HG02852 (cell line): ENCODE results near the gene BRINP1.

Experiments used
- ATAC-seq: cut with Tn5 transposase; IDR thresholded peaks from one replicate; pipeline ENCODE4 v1.9.1; 2021; ENCODE audit warnings: mild to moderate bottlenecking, moderate library complexity; ENCODE audit not compliant: unreplicated experiment

Gene BRINP1

GRCh38 chr9:119349351-119349825, 19.8 kb downstream of the BRINP1 start:
- no peak for ATAC-seq

- no peak for ATAC-seq
Measured at GRCh38 chr9:119343059-119343990, 25.9 kb downstream of the BRINP1 start.

GRCh38 chr9:119339056-119339455, 30.2 kb downstream of the BRINP1 start:
- no peak for ATAC-seq

GRCh38 chr9:119337573-119337972, 31.7 kb downstream of the BRINP1 start:
- ATAC-seq: no peak

DNA sequence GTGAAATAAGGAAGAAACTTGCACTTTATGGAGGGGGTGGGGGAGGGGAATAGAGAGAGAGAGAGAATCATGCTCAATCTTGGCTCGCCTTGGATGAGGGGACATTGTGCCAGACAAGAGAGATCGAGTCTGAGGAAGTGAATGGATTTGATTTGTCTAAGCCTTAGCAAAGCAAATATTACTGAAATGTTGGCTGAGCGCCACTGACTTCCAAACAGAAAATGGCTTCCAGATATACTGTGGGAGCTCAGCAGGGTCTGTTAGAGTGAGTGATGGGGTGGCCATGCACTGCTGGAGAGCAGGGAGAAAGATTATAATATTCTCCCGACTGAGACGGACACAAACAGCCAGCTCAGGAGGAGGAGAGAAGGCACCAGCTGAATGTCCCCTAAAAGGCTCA, 34.5 kb downstream of the BRINP1 start:
- no peak for ATAC-seq

- no peak for ATAC-seq
Measured at GRCh38 chr9:119333507-119334229, 35.6 kb downstream of the BRINP1 start.

- ATAC-seq: no peak
Measured at GRCh38 chr9:119332522-119332921, 36.7 kb downstream of the BRINP1 start.

DNA sequence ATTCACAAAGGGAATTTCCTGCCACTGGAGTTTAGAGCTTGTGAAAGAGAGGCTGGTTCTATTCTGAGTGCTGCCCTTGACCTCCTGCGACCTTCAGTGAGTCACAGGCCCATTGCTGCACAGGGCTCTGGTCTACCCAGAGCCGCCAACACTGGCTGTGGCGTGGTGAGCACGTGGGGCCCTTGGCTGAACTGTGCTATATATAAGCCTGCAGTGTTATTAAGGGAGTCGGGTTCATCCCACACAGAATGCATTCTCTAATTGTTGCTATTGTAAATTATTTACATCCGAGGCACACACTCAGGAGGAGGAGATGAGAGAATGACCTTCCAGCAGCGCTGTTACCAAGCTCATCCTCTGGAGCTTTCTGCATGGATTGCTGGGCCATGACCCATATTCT, 47.1 kb downstream of the BRINP1 start:
- no peak for ATAC-seq

DNA sequence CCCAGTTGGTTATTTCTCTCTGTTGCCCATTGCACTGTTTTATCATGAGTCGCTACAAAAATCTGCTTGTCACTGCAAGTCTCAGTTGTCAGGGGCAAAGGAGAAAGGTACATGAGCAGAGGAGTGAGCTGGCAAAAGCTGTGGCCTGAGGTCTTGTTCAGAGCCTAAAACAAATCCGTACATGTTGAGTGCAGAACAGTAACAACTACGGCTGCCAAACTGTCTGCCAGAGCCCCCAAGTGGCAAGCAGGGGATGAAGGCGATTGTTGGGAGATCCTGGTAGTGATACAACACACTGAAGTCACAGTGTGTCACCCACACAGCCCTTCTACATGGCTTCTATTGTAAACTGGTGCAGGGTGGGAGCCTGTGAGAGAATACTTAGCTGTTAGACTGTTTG, 50.9 kb downstream of the BRINP1 start:
- ATAC-seq: no peak

DNA sequence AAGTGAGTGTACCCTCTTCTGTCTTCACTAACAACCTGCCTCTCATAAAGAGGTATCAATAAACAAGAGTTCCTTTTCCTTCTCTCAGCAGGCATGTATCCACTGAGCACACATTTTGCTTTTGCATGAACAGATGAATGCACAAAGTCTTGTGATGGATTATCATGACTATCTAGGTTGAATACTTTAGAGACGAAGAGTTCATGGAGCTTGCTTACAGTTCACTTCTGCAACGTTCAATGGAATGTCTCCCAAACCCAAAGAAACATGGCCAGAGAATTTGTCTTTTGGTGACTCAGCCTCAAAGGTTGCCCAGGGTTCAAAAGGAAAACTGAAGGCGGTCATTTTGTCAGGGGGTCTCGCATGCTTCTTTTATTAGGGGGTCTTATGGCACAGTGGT, 55.4 kb downstream of the BRINP1 start:
- ATAC-seq: no peak

DNA sequence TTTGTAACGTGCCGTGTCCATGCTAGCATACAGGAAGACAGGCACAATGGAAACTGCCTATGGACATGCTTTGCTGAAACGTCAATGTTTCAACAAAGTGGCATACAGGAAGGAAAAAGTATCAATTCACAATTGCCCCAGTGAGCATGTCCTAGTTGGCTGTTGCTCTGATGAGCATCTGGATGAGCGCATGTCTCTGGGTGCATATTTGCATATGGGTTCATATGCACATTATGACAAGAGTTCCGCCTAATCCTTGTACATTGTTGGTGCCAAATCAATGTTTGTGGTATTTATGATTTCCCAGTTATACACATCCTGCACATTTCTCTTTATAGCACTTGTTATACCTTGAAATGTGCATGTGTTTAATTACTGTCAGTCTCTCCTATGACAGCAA, 58.5 kb downstream of the BRINP1 start:
- ATAC-seq: no peak

- ATAC-seq: no peak
Measured at GRCh38 chr9:119307471-119307870, 61.8 kb downstream of the BRINP1 start.

GRCh38 chr9:119304555-119304954, 64.7 kb downstream of the BRINP1 start:
- ATAC-seq: no peak

DNA sequence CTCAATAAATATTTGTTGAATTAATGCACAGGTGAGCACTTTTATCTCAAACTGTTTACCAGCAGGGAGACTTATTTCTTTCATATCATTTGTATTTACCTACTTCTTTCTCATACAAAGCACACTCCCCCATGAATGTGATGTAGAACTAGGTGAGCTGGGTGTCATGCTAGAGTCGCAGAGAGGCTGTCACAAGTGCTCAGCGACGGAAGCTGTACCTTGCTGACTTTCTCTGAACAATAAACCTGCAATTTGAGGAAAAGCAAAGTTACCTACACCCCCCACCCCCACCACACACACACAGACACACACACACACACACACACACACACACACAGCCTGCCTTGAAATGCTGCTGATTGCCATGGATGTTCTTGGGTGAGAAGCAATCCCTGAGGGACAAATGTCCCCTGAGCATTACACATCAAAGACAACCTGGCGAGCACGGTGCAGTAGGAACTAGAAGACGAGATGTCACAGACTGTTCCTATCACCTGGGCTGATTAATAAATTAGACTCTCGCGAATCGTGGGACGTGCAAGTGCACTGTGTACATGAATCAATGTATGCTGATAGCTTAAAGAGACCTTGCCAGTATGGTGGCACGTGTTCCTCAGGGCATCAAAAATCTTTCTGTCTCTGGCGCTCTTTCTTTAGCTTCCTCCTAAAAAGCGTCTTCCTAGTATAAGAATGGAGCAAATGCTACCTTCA, 66.1 kb downstream of the BRINP1 start:
- ATAC-seq: no peak

DNA sequence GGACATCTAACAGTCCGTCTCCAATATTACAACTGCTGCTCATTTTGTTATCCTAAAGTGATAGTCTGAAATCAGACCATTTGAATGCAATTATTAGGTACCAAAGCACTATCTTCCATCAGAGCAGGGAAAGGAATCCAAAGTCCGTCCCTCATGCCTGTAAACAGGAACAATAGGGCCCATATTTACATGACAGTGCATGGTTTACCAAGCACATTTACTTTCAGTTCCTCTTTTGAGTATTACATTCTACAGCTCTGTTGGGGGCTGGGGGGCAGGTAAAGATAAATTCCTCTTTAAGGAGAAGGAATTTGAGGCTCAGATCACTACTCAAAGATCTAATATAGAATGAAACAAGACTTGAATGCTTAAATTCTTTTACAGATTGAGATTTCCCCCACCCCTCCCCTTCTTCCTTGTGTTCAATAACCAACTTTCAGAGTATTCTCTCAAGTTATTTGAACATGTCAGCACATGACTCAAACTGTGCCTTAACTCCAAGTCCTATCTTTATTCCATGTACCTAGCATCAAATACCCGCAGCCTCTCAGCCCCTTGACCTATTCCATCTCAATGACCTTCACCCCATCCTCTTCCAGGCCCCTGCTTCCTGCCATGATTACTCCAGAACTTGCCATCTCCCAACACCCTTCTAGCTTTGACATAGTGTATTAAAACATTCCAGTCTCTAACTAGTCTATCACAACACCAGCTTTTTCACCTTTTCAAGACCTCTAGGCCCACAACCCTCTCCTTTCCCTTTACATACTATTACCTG, 71.0 kb downstream of the BRINP1 start:
- peak; percentile 98 for ATAC-seq

DNA sequence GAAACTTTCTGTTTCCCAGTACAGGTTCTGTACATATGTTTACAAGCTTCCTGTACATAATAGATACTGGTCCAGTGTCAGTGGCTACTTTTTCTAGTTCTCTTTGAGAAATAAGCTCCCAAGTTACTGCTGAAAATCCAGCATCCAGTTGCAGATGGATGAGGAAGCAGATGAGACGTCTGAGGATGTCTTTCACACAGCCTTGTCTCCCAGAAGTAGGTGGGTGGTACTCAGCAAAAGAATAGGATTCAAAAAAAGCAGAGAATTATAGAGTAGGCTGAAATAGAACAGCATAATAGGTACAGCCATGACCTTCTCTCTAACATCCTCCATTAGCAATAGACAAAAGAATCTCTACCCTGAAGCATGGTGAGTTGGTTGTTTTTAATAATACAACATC, 77.7 kb downstream of the BRINP1 start:
- no peak for ATAC-seq

DNA sequence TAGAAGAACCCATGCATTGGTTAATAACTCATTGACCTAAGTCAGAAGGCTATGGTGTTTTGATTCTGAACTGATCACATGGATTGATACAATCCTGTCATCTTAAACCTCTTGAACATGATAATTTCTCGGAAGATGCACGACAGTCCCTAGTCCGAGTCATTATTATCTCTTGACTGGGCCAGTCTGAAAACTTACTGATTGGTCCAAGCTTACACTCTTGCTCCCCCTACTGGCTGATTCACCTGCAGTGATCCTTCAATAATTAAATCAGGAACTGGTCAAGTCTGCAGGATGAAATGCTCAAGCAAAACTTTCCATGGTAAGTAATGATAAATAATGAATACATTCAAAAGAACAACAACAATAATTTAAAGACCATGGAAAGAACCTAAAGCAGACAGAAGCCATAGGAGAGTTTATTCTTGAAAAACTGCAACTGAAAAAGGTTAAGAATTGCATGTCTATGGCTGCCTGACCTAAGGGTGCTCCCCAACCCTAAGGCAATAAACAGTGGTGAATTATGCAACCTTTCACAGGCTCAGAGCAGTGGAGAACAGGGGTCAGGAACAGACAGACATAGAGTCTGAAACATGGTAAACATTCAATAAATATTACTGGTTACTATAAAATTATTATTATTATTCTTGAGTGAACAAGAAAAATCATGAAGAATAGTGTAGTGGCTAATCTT, 79.3 kb downstream of the BRINP1 start:
- no peak for ATAC-seq

- no peak for ATAC-seq
Measured at GRCh38 chr9:119284587-119285337, 84.5 kb downstream of the BRINP1 start.

- no peak for ATAC-seq
Measured at GRCh38 chr9:119284118-119284517, 85.1 kb downstream of the BRINP1 start.
